CD4-positive, alpha-beta T cell (primary cell): ENCODE data around the gene AP3S2. TPM values are rescaled to one million over a fixed set of nuclear protein-coding genes. Genes with fewer than 3 reads are reported as not detected.

Source experiments
- ATAC-seq: fragments of 200-7000 bp; cut with Tn5 transposase; one replicate; pipeline ENCODE4 v1.10.0; 2022; ENCODE audit warnings: mild to moderate bottlenecking; ENCODE audit not compliant: poor library complexity
- CTCF ChIA-PET: fragments of 350-600 bp; sonication (Branson Sonifier 250); formaldehyde crosslinking; loops from one replicate; lab custom pipeline; 2021; ENCODE audit warnings: antibody characterized with exemption, inconsistent platforms; lab: Charles Lee
- POLR2A ChIA-PET: fragments of 350-600 bp; sonication (Branson Sonifier 250); formaldehyde crosslinking; loops from one replicate; lab custom pipeline; 2021; ENCODE audit warnings: antibody characterized with exemption, inconsistent platforms; lab: Charles Lee
- DNase-seq, 14 experiments: peaks; one replicate each; pipeline ENCODE4 v3.0.0-alpha.2; 2013 to 2020; ENCODE audit warnings: mixed read lengths in 2 of 14
- H3K27ac ChIP-seq, 2 donors: one replicate each; pipeline versions ENCODE4 v1.5.1 to v1.7.0; 2013; ENCODE audit warnings: low read length in 2 of 2, low read depth in 1 of 2, mild to moderate bottlenecking in 1 of 2
- H3K27me3 ChIP-seq, 2 experiments: 1 replicate in 1 of 2; 2 replicates in 1 of 2; pipeline versions ENCODE4 v1.6.1 to v1.7.0; 2013; ENCODE audit warnings: low read length in 2 of 2, control low read depth in 1 of 2, mild to moderate bottlenecking in 1 of 2, moderate library complexity in 1 of 2; ENCODE audit not compliant: insufficient read depth in 2 of 2, control insufficient read depth in 1 of 2
- H3K36me3 ChIP-seq: one replicate; pipeline ENCODE4 v1.6.1; 2013; ENCODE audit warnings: low read length, control low read depth; ENCODE audit not compliant: insufficient read depth
- H3K4me1 ChIP-seq: one replicate; pipeline ENCODE4 v1.6.1; 2013; ENCODE audit warnings: low read length, control low read depth; ENCODE audit not compliant: insufficient read depth
- H3K4me3 ChIP-seq: one replicate; pipeline ENCODE4 v1.5.1; 2013; ENCODE audit warnings: mild to moderate bottlenecking, low read length, moderate library complexity
- H3K9me3 ChIP-seq, 2 experiments: 1 replicate in 1 of 2; 2 replicates in 1 of 2; pipeline versions ENCODE4 v1.6.1 to v1.7.0; 2013; ENCODE audit warnings: low read length in 2 of 2, mild to moderate bottlenecking in 2 of 2, control low read depth in 1 of 2, moderate library complexity in 1 of 2; ENCODE audit not compliant: control insufficient read depth in 1 of 2, insufficient read depth in 1 of 2
- H3K27ac Mint-ChIP-seq: one replicate; pipeline ENCODE4 v1.8.0; 2020; ENCODE audit warnings: mixed read lengths
- H3K27me3 Mint-ChIP-seq: one replicate; pipeline ENCODE4 v1.8.0; 2021; ENCODE audit warnings: mixed read lengths
- H3K36me3 Mint-ChIP-seq: one replicate; pipeline ENCODE4 v1.8.0; 2021; ENCODE audit warnings: low read depth, mixed read lengths
- H3K4me1 Mint-ChIP-seq: one replicate; pipeline ENCODE4 v1.8.0; 2021; ENCODE audit warnings: low read depth, mixed read lengths
- H3K4me3 Mint-ChIP-seq: one replicate; pipeline ENCODE4 v1.8.0; 2020; ENCODE audit warnings: mild to moderate bottlenecking, mixed read lengths
- H3K9me3 Mint-ChIP-seq: one replicate; pipeline ENCODE4 v1.8.0; 2020; ENCODE audit warnings: mixed read lengths
- intact Hi-C, 2 experiments: fragments of 100-400 bp; cut with DNase I in 1 of 2; cut with micrococcal nuclease in 1 of 2; formaldehyde crosslinking; loops; one replicate each; pipeline versions ENCODE4 v1.15.1 to v1.9.0; 2023 to 2025; cut with DNase I, micrococcal nuclease
- total RNA-seq, 174 experiments: library from RNA in 2 of 174; stranded (reverse) in 2 of 174; gene quantifications; one replicate each; pipeline ENCODE4 v1.2.3 and lab custom pipeline; 2021 to 2026
- TF ChIP-seq, protein P1 (sequence below): fragments of 200-600 bp; IDR thresholded peaks from one replicate; pipeline ENCODE4 v1.8.0; 2022; ENCODE audit warnings: antibody characterized with exemption, mild to moderate bottlenecking

Gene AP3S2
- total RNA-seq, 2 experiments from 2014 or later: 18.9 to 20.5 TPM

DNA sequence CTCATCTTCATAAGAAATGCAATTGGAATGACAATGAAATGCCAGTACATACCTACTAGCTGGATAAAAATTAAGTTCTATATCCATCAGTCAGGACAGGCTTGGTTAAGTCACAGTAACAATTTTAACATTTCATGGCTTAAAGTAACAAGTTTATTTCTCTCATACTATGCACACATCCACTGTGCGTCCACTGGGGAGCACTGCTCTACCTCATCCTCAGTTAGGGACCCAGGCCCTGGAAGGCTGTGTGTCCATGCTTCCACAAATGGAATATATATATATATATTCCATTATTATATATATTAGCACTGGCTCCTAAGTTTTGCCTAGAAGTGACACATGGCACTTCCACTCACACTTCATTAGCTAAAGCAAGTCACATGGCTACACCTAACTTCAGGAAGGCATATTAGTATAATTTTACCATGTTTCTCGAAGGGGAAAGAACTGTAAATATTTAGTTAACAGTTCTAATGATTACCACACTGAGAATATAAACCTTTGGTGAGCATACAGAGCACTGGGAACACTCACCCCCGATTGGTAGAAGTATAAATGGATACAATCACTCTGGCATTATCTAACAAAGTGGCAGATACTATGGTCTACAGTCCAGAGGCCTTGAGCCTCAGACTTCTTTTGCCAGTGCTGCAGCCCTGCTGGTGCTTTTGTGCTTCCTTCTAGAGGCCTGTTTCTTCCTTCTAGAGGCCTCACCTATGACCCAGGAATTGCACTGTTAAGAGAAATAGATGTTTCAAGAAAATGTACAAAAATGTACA, 28.6 kb downstream of the AP3S2 start:
- no peaks in the 10 kb centered on the region for H3K9me3 Mint-ChIP-seq
- no peak for ATAC-seq
- CTCF ChIA-PET: interaction anchor here (2.0 kb wide), 1 partner anchor 10 kb away, joined by 9 read pairs; no protein-coding TSS in a partner anchor
- Histone ChIP-seq H3K27me3 (no peaks in the 10 kb centered on the region), H3K27ac (no peak overlapping the region), H3K36me3 (peaks cover 35% of the 10 kb centered on the region), H3K9me3 (no peaks in the 10 kb centered on the region), H3K4me1 (no peaks in the 10 kb centered on the region), H3K4me3 (no peak overlapping the region)
- POLR2A ChIA-PET: no interaction called here
- no peak overlapping the region for H3K4me3 Mint-ChIP-seq
- no peak overlapping the region for H3K27ac Mint-ChIP-seq
- peaks cover 36% of the 10 kb centered on the region for H3K36me3 Mint-ChIP-seq
- DNase-seq: no peak
- no peaks in the 10 kb centered on the region for H3K4me1 Mint-ChIP-seq
- intact Hi-C loops: loop anchor here in 1 of 2 experiments (5.0 kb wide), 1 partner anchor 103 kb away; no protein-coding TSS in a partner anchor
- TF ChIP-seq, protein P1, sequence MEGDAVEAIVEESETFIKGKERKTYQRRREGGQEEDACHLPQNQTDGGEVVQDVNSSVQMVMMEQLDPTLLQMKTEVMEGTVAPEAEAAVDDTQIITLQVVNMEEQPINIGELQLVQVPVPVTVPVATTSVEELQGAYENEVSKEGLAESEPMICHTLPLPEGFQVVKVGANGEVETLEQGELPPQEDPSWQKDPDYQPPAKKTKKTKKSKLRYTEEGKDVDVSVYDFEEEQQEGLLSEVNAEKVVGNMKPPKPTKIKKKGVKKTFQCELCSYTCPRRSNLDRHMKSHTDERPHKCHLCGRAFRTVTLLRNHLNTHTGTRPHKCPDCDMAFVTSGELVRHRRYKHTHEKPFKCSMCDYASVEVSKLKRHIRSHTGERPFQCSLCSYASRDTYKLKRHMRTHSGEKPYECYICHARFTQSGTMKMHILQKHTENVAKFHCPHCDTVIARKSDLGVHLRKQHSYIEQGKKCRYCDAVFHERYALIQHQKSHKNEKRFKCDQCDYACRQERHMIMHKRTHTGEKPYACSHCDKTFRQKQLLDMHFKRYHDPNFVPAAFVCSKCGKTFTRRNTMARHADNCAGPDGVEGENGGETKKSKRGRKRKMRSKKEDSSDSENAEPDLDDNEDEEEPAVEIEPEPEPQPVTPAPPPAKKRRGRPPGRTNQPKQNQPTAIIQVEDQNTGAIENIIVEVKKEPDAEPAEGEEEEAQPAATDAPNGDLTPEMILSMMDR: no peak
- H3K27me3 Mint-ChIP-seq: no peaks in the 10 kb centered on the region

DNA sequence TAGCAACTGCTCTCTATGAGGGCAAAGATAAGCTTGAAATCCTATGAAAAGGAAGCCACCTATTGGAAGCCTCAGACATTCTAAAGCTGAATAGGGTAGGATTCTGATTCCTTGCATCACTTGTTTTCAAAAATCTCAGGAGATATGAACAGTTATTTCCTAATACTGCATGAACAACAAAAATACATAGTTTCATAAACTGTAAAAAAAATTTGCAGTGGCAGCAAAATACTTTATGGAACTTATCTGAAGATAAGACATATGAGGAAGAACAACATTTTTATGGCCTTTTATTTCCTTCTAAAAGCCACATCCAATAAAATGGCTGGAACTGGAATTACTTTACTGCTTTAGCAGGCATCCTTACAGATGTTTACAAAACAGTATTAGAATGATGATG, 29.9 kb downstream of the AP3S2 start:
- H3K27ac Mint-ChIP-seq: no peak overlapping the region
- Histone ChIP-seq H3K27me3 (no peaks in the 10 kb centered on the region), H3K27ac (no peak overlapping the region), H3K36me3 (peaks cover 31% of the 10 kb centered on the region), H3K4me1 (no peaks in the 10 kb centered on the region), H3K4me3 (no peak overlapping the region), H3K9me3 (no peaks in the 10 kb centered on the region)
- ATAC-seq: no peak
- H3K36me3 Mint-ChIP-seq: peaks cover 39% of the 10 kb centered on the region
- no peak overlapping the region for H3K4me3 Mint-ChIP-seq
- CTCF ChIA-PET: interaction anchor here (2.0 kb wide), 1 partner anchor 11 kb away, joined by 9 read pairs; no protein-coding TSS in a partner anchor
- H3K9me3 Mint-ChIP-seq: no peaks in the 10 kb centered on the region
- intact Hi-C loops: loop anchor here in 1 of 2 experiments (5.0 kb wide), 1 partner anchor 102 kb away; no protein-coding TSS in a partner anchor
- no peaks in the 10 kb centered on the region for H3K4me1 Mint-ChIP-seq
- TF ChIP-seq, protein P1: no peak
- no peak for DNase-seq
- POLR2A ChIA-PET: no interaction called here
- no peaks in the 10 kb centered on the region for H3K27me3 Mint-ChIP-seq

DNA sequence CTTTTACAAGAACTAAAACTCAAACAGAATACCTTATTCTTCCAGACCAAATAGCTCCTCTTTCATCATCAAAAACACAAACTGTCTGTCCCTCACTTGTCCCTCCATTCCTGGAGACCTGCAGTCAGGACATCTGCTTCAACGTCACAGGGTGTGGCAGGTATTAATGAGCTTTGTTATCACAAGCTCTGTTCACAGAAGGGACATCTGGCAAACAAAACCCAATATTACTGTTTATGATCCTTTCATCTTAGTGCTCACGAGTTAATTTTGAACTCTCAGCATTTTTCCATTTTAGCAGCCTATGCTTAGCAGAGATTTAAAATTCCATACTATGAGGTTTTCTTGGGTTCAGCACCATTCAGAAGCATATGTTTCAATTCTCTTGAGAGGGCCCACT, 32.9 kb downstream of the AP3S2 start:
- ATAC-seq (no peak), DNase-seq (no peak)
- H3K27ac ChIP-seq: no peak overlapping the region
- peaks cover 31% of the 10 kb centered on the region for H3K36me3 ChIP-seq
- no peak overlapping the region for H3K4me3 ChIP-seq
- ChIA-PET POLR2A (no interaction called here), CTCF (interaction anchor here (2.9 kb wide), 1 partner anchor 14 kb away, joined by 9 read pairs; no protein-coding TSS in a partner anchor)
- H3K27me3 ChIP-seq: no peaks in the 10 kb centered on the region
- H3K4me1 Mint-ChIP-seq: no peaks in the 10 kb centered on the region
- intact Hi-C loops: loop anchor here in 1 of 2 experiments (5.0 kb wide), 1 partner anchor 99 kb away; no protein-coding TSS in a partner anchor
- no peaks in the 10 kb centered on the region for H3K4me1 ChIP-seq
- no peaks in the 10 kb centered on the region for H3K9me3 Mint-ChIP-seq
- no peaks in the 10 kb centered on the region for H3K9me3 ChIP-seq
- TF ChIP-seq, protein P1: no peak
- H3K36me3 Mint-ChIP-seq: peaks cover 62% of the 10 kb centered on the region
- no peaks in the 10 kb centered on the region for H3K27me3 Mint-ChIP-seq
- no peak overlapping the region for H3K4me3 Mint-ChIP-seq
- H3K27ac Mint-ChIP-seq: no peak overlapping the region
